ENCODE data around the gene EXD3. TPM values are rescaled to one million over a fixed set of nuclear protein-coding genes. Genes with fewer than 3 reads are reported as not detected.
"Not testable (repeated sequence)": the region's sequence is repeated elsewhere in the genome, so short reads cannot be mapped to it uniquely, and the experiment has no call there.

EXD3 gene
- total RNA-seq, result 10 to 100 TPM; 10.3 to 13.2 TPM

- ChIA-PET CTCF (interaction anchor here (0.5 to 2.4 kb wide), 30 partner anchors 9 to 310 kb away, joined by 3 to 13 read pairs (median 4); partner anchors contain the start of genes MRPL41, NRARP and NSMF), POLR2A (interaction anchor here (1.8 kb wide), 1 partner anchor 182 kb away, joined by 4 read pairs; no protein-coding TSS in a partner anchor)
- H3K27me3 Mint-ChIP-seq, result peaks cover 11% of the 10 kb centered on the region
- peak within 1 kb of the TSS; percentile 81 for H3K4me3 Mint-ChIP-seq
- peak within 1 kb of the TSS; percentile 75 for H3K27ac Mint-ChIP-seq
- no peaks in the 10 kb centered on the region for H3K36me3 Mint-ChIP-seq (ENCODE audit: low read depth)
- no peaks in the 10 kb centered on the region for H3K9me3 Mint-ChIP-seq
- peak; percentile 94 for DNase-seq
- H3K4me1 Mint-ChIP-seq, result peaks cover 12% of the 10 kb centered on the region
Measured at GRCh38 chr9:137422604-137423513, at the start of gene EXD3, which contains the start of gene NOXA1. EXD3 (minus strand) TSS chr9:137423162; CDS start chr9:137395357, 27,805 bp downstream. NOXA1 (plus strand) TSS chr9:137423393; CDS start chr9:137423530, 137 bp downstream.

- peaks cover 11% of the 10 kb centered on the region for H3K4me1 Mint-ChIP-seq
- peaks cover 14% of the 10 kb centered on the region for H3K36me3 Mint-ChIP-seq (ENCODE audit: low read depth)
- H3K27me3 Mint-ChIP-seq, result peaks cover 14% of the 10 kb centered on the region
- no peak overlapping the region for H3K4me3 Mint-ChIP-seq
- peaks cover 22% of the 10 kb centered on the region for H3K9me3 Mint-ChIP-seq
- CTCF ChIA-PET, result interaction anchor here (0.5 to 1.2 kb wide), 2 partner anchors 162 to 209 kb away, joined by 3 to 4 read pairs; no protein-coding TSS in a partner anchor
- POLR2A ChIA-PET, result no interaction called here
- H3K27ac Mint-ChIP-seq, result no peak overlapping the region
- no peak for DNase-seq
Measured at GRCh38 chr9:137470785-137471184, 47.8 kb upstream of the EXD3 start.

GRCh38 chr9:137467896-137468295 is 44.9 kb upstream of the EXD3 start:
- POLR2A ChIA-PET, result no interaction called here

GRCh38 chr9:137467161-137467581 is 44.2 kb upstream of the EXD3 start:
- Mint-ChIP-seq H3K36me3 (ENCODE audit: low read depth) (no peaks in the 10 kb centered on the region), H3K4me1 (peaks cover 15% of the 10 kb centered on the region), H3K9me3 (peaks cover 3% of the 10 kb centered on the region), H3K4me3 (no peak overlapping the region), H3K27me3 (peaks cover 14% of the 10 kb centered on the region), H3K27ac (peak overlapping the region; percentile 55)
- DNase-seq, result no peak
- ChIA-PET CTCF (no interaction called here), POLR2A (no interaction called here)

More at GRCh38 chr9:137467896-137468295, 44.9 kb upstream of the EXD3 start:
- no peak for DNase-seq
- H3K4me3 Mint-ChIP-seq, result no peak overlapping the region
- H3K27ac Mint-ChIP-seq, result peak overlapping the region; percentile 36
- H3K27me3 Mint-ChIP-seq, result peaks cover 14% of the 10 kb centered on the region
- CTCF ChIA-PET, result interaction anchor here (1.6 kb wide), 1 partner anchor 23 kb away, joined by 3 read pairs; no protein-coding TSS in a partner anchor
- H3K4me1 Mint-ChIP-seq, result peaks cover 13% of the 10 kb centered on the region
- peaks cover 5% of the 10 kb centered on the region for H3K9me3 Mint-ChIP-seq
- H3K36me3 Mint-ChIP-seq (ENCODE audit: low read depth), result peaks cover 3% of the 10 kb centered on the region

- H3K36me3 Mint-ChIP-seq (ENCODE audit: low read depth); POLR2A ChIA-PET; H3K4me3 Mint-ChIP-seq; H3K9me3 Mint-ChIP-seq; CTCF ChIA-PET; DNase-seq: not testable (repeated sequence)
- peaks cover 14% of the 10 kb centered on the region for H3K27me3 Mint-ChIP-seq
- H3K27ac Mint-ChIP-seq, result peak overlapping the region; percentile 55
- H3K4me1 Mint-ChIP-seq, result peaks cover 15% of the 10 kb centered on the region
Measured at GRCh38 chr9:137466389-137467085, 43.6 kb upstream of the EXD3 start.

- H3K4me3 Mint-ChIP-seq, result no peak overlapping the region
- H3K9me3 Mint-ChIP-seq, result no peaks in the 10 kb centered on the region
- ChIA-PET POLR2A (no interaction called here), CTCF (no interaction called here)
- no peak overlapping the region for H3K27ac Mint-ChIP-seq
- no peak for DNase-seq
- H3K27me3 Mint-ChIP-seq, result peaks cover 13% of the 10 kb centered on the region
- no peaks in the 10 kb centered on the region for H3K36me3 Mint-ChIP-seq (ENCODE audit: low read depth)
- peaks cover 20% of the 10 kb centered on the region for H3K4me1 Mint-ChIP-seq
Measured at GRCh38 chr9:137465720-137466388, 42.9 kb upstream of the EXD3 start.

GRCh38 chr9:137465000-137465719 is 42.2 kb upstream of the EXD3 start:
- no peak for DNase-seq

GRCh38 chr9:137464291-137464999 is 41.5 kb upstream of the EXD3 start:
- POLR2A ChIA-PET, result no interaction called here
- CTCF ChIA-PET, result no interaction called here
- peaks cover 6% of the 10 kb centered on the region for H3K27me3 Mint-ChIP-seq
- H3K27ac Mint-ChIP-seq, result no peak overlapping the region
- no peaks in the 10 kb centered on the region for H3K9me3 Mint-ChIP-seq
- no peak for DNase-seq
- no peaks in the 10 kb centered on the region for H3K36me3 Mint-ChIP-seq (ENCODE audit: low read depth)
- no peak overlapping the region for H3K4me3 Mint-ChIP-seq
- peaks cover 24% of the 10 kb centered on the region for H3K4me1 Mint-ChIP-seq

More at GRCh38 chr9:137465000-137465719, 42.2 kb upstream of the EXD3 start:
- H3K4me3 Mint-ChIP-seq, result no peak overlapping the region
- no peaks in the 10 kb centered on the region for H3K9me3 Mint-ChIP-seq
- CTCF ChIA-PET, result no interaction called here
- peaks cover 21% of the 10 kb centered on the region for H3K4me1 Mint-ChIP-seq
- peaks cover 9% of the 10 kb centered on the region for H3K27me3 Mint-ChIP-seq
- no peaks in the 10 kb centered on the region for H3K36me3 Mint-ChIP-seq (ENCODE audit: low read depth)
- H3K27ac Mint-ChIP-seq, result no peak overlapping the region
- POLR2A ChIA-PET, result no interaction called here

GRCh38 chr9:137463931-137464290 is 40.9 kb upstream of the EXD3 start:
- ChIA-PET POLR2A (no interaction called here), CTCF (interaction anchor here (1.4 to 1.6 kb wide), 2 partner anchors 27 to 41 kb away, joined by 5 to 6 read pairs; partner anchors contain the start of genes EXD3 and NOXA1)
- Mint-ChIP-seq H3K36me3 (ENCODE audit: low read depth) (no peaks in the 10 kb centered on the region), H3K4me3 (no peak overlapping the region), H3K27me3 (peaks cover 2% of the 10 kb centered on the region), H3K27ac (no peak overlapping the region), H3K4me1 (peaks cover 24% of the 10 kb centered on the region), H3K9me3 (no peaks in the 10 kb centered on the region)
- DNase-seq, result no peak

- peak overlapping the region; percentile 25 for H3K4me3 Mint-ChIP-seq
- H3K27ac Mint-ChIP-seq, result peak overlapping the region; percentile 78
- ChIA-PET CTCF (interaction anchor here (1.4 to 1.6 kb wide), 2 partner anchors 28 to 40 kb away, joined by 5 to 6 read pairs; partner anchors contain the start of genes EXD3 and NOXA1), POLR2A (no interaction called here)
- H3K36me3 Mint-ChIP-seq (ENCODE audit: low read depth), result no peaks in the 10 kb centered on the region
- H3K4me1 Mint-ChIP-seq, result peaks cover 24% of the 10 kb centered on the region
- DNase-seq, result no peak
- no peaks in the 10 kb centered on the region for H3K9me3 Mint-ChIP-seq
- H3K27me3 Mint-ChIP-seq, result no peaks in the 10 kb centered on the region
Measured at GRCh38 chr9:137462986-137463930, 40.3 kb upstream of the EXD3 start.

Measured in activated CD4-positive, alpha-beta T cell treated with anti-CD3 and anti-CD28 coated beads, Interleukin-2, amount 10 ng/mL, durations not matched to agents 7 days and 5 days (primary cell).